K562 (cell line): ENCODE results near the gene SAE1. TPM values are rescaled to one million over a fixed set of nuclear protein-coding genes. Genes with fewer than 3 reads are reported as not detected.

Experiments
- BRCA1 ChIP-seq, 2 experiments: fragments of 450-650 bp in 1 of 2; sonication (generic) in 1 of 2; formaldehyde crosslinking in 1 of 2; IDR thresholded peaks; 2 replicates each; pipeline versions ENCODE4 v1.5.0 to v1.6.1; 2017 to 2020; ENCODE audit warnings: mild to moderate bottlenecking in 1 of 2, missing genetic modification reagents in 1 of 2
- EP400 ChIP-seq: fragments of 450-650 bp; IDR thresholded peaks from 2 replicates; pipeline ENCODE4 v1.6.1; 2017; ENCODE audit warnings: antibody characterized with exemption, mild to moderate bottlenecking, moderate library complexity
- GTF3C2 ChIP-seq: IDR thresholded peaks from 3 replicates; pipeline ENCODE4 v1.6.1; 2011; ENCODE audit warnings: borderline replicate concordance, mild to moderate bottlenecking, moderate library complexity; ENCODE audit not compliant: insufficient read length; ENCODE audit errors: extremely low read depth
- MCM7 ChIP-seq, 2 experiments: fragments of 450-650 bp; IDR thresholded peaks; 2 replicates each; pipeline ENCODE4 v1.6.1; 2016 to 2018
- NCOR1 ChIP-seq: fragments of 450-650 bp; IDR thresholded peaks from 2 replicates; pipeline ENCODE4 v1.6.1; 2016; ENCODE audit warnings: mild to moderate bottlenecking, moderate library complexity
- PTBP1 ChIP-seq: fragments of 200-400 bp; formaldehyde crosslinking; IDR thresholded peaks from 2 replicates; pipeline ENCODE4 v1.6.1; 2017; ENCODE audit warnings: low read depth, low read length
- SUPT5H ChIP-seq: fragments of 450-650 bp; IDR thresholded peaks from 2 replicates; pipeline ENCODE4 v1.6.1; 2016
- TAF7 ChIP-seq: fragments of 450-650 bp; IDR thresholded peaks from 2 replicates; pipeline ENCODE4 v1.6.1; 2016; ENCODE audit warnings: missing genetic modification characterization, missing compliant biosample characterization
- TCF7 ChIP-seq: sonication (generic); IDR thresholded peaks from 2 replicates; pipeline ENCODE4 v1.6.1; 2016; ENCODE audit warnings: antibody characterized with exemption, borderline replicate concordance
- USF2 ChIP-seq: sonication (generic); formaldehyde crosslinking; IDR thresholded peaks from 2 replicates; pipeline ENCODE4 v1.5.0; 2020; ENCODE audit warnings: missing genetic modification reagents
- YBX1 ChIP-seq: fragments of 450-650 bp; IDR thresholded peaks from 2 replicates; pipeline ENCODE4 v1.7.1; 2016; ENCODE audit warnings: mild to moderate bottlenecking
- polyA plus RNA-seq, 8 experiments: library from polyadenylated mRNA; depleted of rRNA in 4 of 8; stranded (reverse) in 5 of 8; unstranded in 3 of 8; fragments of >200 nt; fragmentation: Nextera tagmentation in 2 of 8; fragmentation: Illumina TruSeq in 1 of 8; extraction: Ambion mirVana in 2 of 8; extraction: Trizol in 1 of 8; gene quantifications; 2 replicates each; pipeline versions ENCODE4 v1.2.1 to v1.2.3, GENCODE V29; 2011 to 2014; ENCODE audit warnings: inconsistent platforms in 1 of 8, missing spikeins in 1 of 8
- total RNA-seq, 7 experiments: library from RNA; depleted of rRNA in 6 of 7; stranded (reverse); fragments of >200 nt in 6 of 7; fragmentation: Illumina TruSeq in 2 of 7; extraction: Trizol in 2 of 7; gene quantifications; 2 replicates each; pipeline versions ENCODE4 v1.2.1 to v1.2.3, GENCODE V29; 2011 to 2021; ENCODE audit warnings: low replicate concordance in 1 of 7
- TF ChIP-seq, protein P1 (sequence below): sonication (generic); formaldehyde crosslinking; IDR thresholded peaks from 2 replicates; pipeline ENCODE4 v1.9.0; 2022; ENCODE audit warnings: mild to moderate bottlenecking, missing genetic modification reagents
- TF ChIP-seq, protein P2 (sequence below), 2 experiments: fragments of 450-650 bp; IDR thresholded peaks; 2 replicates each; pipeline ENCODE4 v1.6.1; 2018; ENCODE audit warnings: mild to moderate bottlenecking in 2 of 2, low read depth in 1 of 2; ENCODE audit not compliant: partially characterized antibody in 2 of 2

Gene SAE1
- total and polyA plus RNA-seq, 9 of the 15 experiments (the other 6 are each of a cell fraction or from before 2014, with no cell fraction given), result 82.8 to 299 (median 217) TPM

DNA sequence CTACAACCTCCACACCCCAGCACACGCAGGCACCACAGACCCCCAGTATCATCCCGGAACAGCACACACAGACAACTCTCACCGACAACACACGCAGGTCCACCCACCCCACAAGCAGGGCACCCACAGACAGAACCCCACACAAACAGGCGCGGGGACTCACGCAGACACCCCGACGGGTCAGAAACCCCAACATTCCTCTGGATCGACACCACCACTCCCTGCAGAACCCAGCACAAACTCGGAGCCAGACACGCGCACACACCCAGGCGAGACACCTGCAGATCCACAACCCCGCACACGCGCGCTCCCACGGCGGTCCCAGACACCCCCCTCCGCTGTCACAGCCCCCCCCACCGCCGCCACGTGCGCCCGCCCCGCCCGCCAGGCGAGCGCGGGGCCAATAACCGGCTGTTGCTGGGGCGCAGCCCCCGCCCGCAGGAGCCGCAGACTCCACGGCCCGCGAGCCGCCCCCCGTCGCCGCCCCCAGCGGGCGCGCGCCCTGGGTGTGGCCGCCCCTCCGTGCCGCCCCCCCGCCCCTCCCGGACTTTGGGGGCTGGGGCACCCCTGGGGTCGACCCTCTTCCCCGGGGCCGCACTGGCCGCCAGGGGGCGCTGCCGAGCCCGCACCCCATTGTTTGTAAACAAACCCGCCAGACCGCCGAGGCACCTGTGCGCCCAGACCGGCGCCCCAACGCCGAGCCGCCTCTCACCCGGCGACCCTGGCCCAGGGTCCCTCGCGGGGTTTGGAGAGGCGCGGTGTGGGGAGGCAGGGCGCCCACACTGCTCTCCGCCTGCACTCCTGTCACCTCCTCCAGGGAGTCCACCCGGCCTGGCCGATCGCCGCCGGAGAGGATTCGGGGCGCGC, 99.7 kb downstream of the SAE1 start (continued):
- peak; percentile 47 for TF ChIP-seq GTF3C2
- peak; percentile 10 for TF ChIP-seq SUPT5H
- TF ChIP-seq USF2 (CRISPR knock-in tag), result 0 out of 2 replicates have a peak, but pooled peaks have one; percentile 13
- TF ChIP-seq TAF7 (tag), result 0 out of 2 replicates have a peak, but pooled peaks have one; percentile 13
- peak; percentile 67; the same call in 1 of the 2 replicates for TF ChIP-seq EP400
- TF ChIP-seq YBX1, result no peak
- 0 out of 2 replicates have a peak, but pooled peaks have one; percentile 76 for TF ChIP-seq PTBP1
- TF ChIP-seq MCM7 (IDR thresholded peaks at IDR 0.05), result 0 out of 4 replicates have a peak, but pooled peaks of 1 of the 2 experiments have one; percentile 15
- TF ChIP-seq BRCA1 (IDR thresholded peaks at IDR 0.05), result no peak
- TF ChIP-seq BRCA1 (CRISPR knock-in tag; IDR thresholded peaks at IDR 0.05), result no peak
- TF ChIP-seq, protein P1, sequence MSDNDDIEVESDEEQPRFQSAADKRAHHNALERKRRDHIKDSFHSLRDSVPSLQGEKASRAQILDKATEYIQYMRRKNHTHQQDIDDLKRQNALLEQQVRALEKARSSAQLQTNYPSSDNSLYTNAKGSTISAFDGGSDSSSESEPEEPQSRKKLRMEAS, result peak; percentile 51; the same call in 1 of the 2 replicates
- peak; percentile 41 for TF ChIP-seq NCOR1
- TF ChIP-seq TCF7, result 0 out of 2 replicates have a peak, but pooled peaks have one; percentile 12
- TF ChIP-seq, protein P2, sequence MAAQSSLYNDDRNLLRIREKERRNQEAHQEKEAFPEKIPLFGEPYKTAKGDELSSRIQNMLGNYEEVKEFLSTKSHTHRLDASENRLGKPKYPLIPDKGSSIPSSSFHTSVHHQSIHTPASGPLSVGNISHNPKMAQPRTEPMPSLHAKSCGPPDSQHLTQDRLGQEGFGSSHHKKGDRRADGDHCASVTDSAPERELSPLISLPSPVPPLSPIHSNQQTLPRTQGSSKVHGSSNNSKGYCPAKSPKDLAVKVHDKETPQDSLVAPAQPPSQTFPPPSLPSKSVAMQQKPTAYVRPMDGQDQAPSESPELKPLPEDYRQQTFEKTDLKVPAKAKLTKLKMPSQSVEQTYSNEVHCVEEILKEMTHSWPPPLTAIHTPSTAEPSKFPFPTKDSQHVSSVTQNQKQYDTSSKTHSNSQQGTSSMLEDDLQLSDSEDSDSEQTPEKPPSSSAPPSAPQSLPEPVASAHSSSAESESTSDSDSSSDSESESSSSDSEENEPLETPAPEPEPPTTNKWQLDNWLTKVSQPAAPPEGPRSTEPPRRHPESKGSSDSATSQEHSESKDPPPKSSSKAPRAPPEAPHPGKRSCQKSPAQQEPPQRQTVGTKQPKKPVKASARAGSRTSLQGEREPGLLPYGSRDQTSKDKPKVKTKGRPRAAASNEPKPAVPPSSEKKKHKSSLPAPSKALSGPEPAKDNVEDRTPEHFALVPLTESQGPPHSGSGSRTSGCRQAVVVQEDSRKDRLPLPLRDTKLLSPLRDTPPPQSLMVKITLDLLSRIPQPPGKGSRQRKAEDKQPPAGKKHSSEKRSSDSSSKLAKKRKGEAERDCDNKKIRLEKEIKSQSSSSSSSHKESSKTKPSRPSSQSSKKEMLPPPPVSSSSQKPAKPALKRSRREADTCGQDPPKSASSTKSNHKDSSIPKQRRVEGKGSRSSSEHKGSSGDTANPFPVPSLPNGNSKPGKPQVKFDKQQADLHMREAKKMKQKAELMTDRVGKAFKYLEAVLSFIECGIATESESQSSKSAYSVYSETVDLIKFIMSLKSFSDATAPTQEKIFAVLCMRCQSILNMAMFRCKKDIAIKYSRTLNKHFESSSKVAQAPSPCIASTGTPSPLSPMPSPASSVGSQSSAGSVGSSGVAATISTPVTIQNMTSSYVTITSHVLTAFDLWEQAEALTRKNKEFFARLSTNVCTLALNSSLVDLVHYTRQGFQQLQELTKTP (IDR thresholded peaks at IDR 0.05; ENCODE audit: low read depth in 1 of 2, partially characterized antibody in 2 of 2), result peak in 1 of 2 experiments; percentile 20
